SK-N-SH treated with all-trans-retinoic acid at 6 μM for 48 hours (cell line): Measurements from ENCODE around the gene SLC2A5.

Source experiments
- ATAC-seq: fragments of 200-7000 bp; cut with Tn5 transposase; 3 replicates; pipeline ENCODE4 v1.9.1; 2020; ENCODE audit warnings: mild to moderate bottlenecking, moderate library complexity
- ARNTL ChIP-seq: fragments of 450-650 bp; formaldehyde crosslinking; IDR thresholded peaks from 2 replicates; pipeline ENCODE4 v1.5.0; 2020; ENCODE audit warnings: low read depth, mild to moderate bottlenecking, moderate library complexity, borderline replicate concordance
- BACH2 ChIP-seq: fragments of 250-450 bp; sonication (Bioruptor Pico); IDR thresholded peaks from 2 replicates; pipeline ENCODE4 v1.9.0; 2021; ENCODE audit warnings: mild to moderate bottlenecking, borderline replicate concordance
- CREB5 ChIP-seq: fragments of 250-450 bp; sonication (Bioruptor Pico); IDR thresholded peaks from 2 replicates; pipeline ENCODE4 v1.5.1; 2020; ENCODE audit warnings: low read depth, mild to moderate bottlenecking, moderate library complexity
- CSDC2 ChIP-seq: fragments of 250-450 bp; sonication (Bioruptor Pico); IDR thresholded peaks from 2 replicates; pipeline ENCODE4 v1.5.0; 2020; ENCODE audit warnings: mild to moderate bottlenecking, moderate library complexity
- CSRNP3 ChIP-seq: fragments of 250-450 bp; sonication (Bioruptor Pico); IDR thresholded peaks from 2 replicates; pipeline ENCODE4 v1.5.1; 2021; ENCODE audit warnings: mild to moderate bottlenecking, moderate library complexity
- ESRRG ChIP-seq: fragments of 250-450 bp; sonication (Bioruptor Pico); IDR thresholded peaks from 2 replicates; pipeline ENCODE4 v1.6.1; 2021; ENCODE audit warnings: mild to moderate bottlenecking
- GLIS3 ChIP-seq: fragments of 250-450 bp; sonication (Bioruptor Pico); IDR thresholded peaks from 2 replicates; pipeline ENCODE4 v1.5.0; 2020; ENCODE audit warnings: mild to moderate bottlenecking, moderate library complexity
- ISL1 ChIP-seq: fragments of 250-450 bp; sonication (Bioruptor Pico); IDR thresholded peaks from 2 replicates; pipeline ENCODE4 v2.1.2; 2022; ENCODE audit warnings: mild to moderate bottlenecking, moderate library complexity
- OSR1 ChIP-seq: fragments of 250-450 bp; sonication (Bioruptor Pico); IDR thresholded peaks from 2 replicates; pipeline ENCODE4 v1.8.0; 2022; ENCODE audit warnings: moderate library complexity, mild to moderate bottlenecking, inconsistent platforms
- PATZ1 ChIP-seq: fragments of 250-450 bp; sonication (Bioruptor Pico); IDR thresholded peaks from 2 replicates; pipeline ENCODE4 v1.8.0; 2020; ENCODE audit warnings: mild to moderate bottlenecking, moderate library complexity, borderline replicate concordance
- POU6F1 ChIP-seq: fragments of 250-450 bp; sonication (Bioruptor Pico); IDR thresholded peaks from 2 replicates; pipeline ENCODE4 v1.8.0; 2021; ENCODE audit warnings: low read depth, mild to moderate bottlenecking, moderate library complexity, borderline replicate concordance
- PPARA ChIP-seq: fragments of 250-450 bp; sonication (Bioruptor Pico); IDR thresholded peaks from 2 replicates; pipeline ENCODE4 v1.5.0; 2020; ENCODE audit warnings: mild to moderate bottlenecking, borderline replicate concordance
- RARB ChIP-seq: fragments of 250-450 bp; sonication (Bioruptor Pico); IDR thresholded peaks from 2 replicates; pipeline ENCODE4 v1.8.0; 2021; ENCODE audit warnings: mild to moderate bottlenecking, moderate library complexity
- SNAI2 ChIP-seq: fragments of 250-450 bp; sonication (Bioruptor Pico); IDR thresholded peaks from 2 replicates; pipeline ENCODE4 v1.5.0; 2020; ENCODE audit warnings: mild to moderate bottlenecking, moderate library complexity
- TOX ChIP-seq: fragments of 250-450 bp; sonication (Bioruptor Pico); IDR thresholded peaks from 2 replicates; pipeline ENCODE4 v1.8.0; 2021; ENCODE audit warnings: mild to moderate bottlenecking, moderate library complexity, borderline replicate concordance
- TSHZ2 ChIP-seq: fragments of 250-450 bp; sonication (Bioruptor Pico); IDR thresholded peaks from 2 replicates; pipeline ENCODE4 v1.5.0; 2020; ENCODE audit warnings: mild to moderate bottlenecking, moderate library complexity
- ZC3H10 ChIP-seq: fragments of 250-450 bp; sonication (Bioruptor Pico); IDR thresholded peaks from 2 replicates; pipeline ENCODE4 v1.5.1; 2021; ENCODE audit warnings: mild to moderate bottlenecking, moderate library complexity
- ZFP3 ChIP-seq: fragments of 250-450 bp; sonication (Bioruptor Pico); IDR thresholded peaks from 2 replicates; pipeline ENCODE4 v1.5.0; 2020; ENCODE audit warnings: mild to moderate bottlenecking, moderate library complexity
- ZNF565 ChIP-seq: fragments of 450-650 bp; formaldehyde crosslinking; conservative IDR thresholded peaks from 2 replicates; pipeline ENCODE4 v1.5.0; 2020; ENCODE audit warnings: low read depth, mild to moderate bottlenecking, moderate library complexity
- ZNF70 ChIP-seq: fragments of 450-650 bp; formaldehyde crosslinking; IDR thresholded peaks from 2 replicates; pipeline ENCODE4 v1.5.0; 2020; ENCODE audit warnings: mild to moderate bottlenecking, moderate library complexity
- ZNF8 ChIP-seq: fragments of 450-650 bp; formaldehyde crosslinking; IDR thresholded peaks from 2 replicates; pipeline ENCODE4 v1.5.0; 2020; ENCODE audit warnings: mild to moderate bottlenecking, moderate library complexity

Gene SLC2A5

GRCh38 chr1:9065213-9065751 lies 4.2 kb downstream of the SLC2A5 start:
- TF ChIP-seq BACH2 (CRISPR knock-in tag) (no peak), ISL1 (CRISPR knock-in tag) (no peak), ARNTL (CRISPR knock-in tag) (no peak), ESRRG (CRISPR knock-in tag) (no peak), ZFP3 (CRISPR knock-in tag) (no peak), CREB5 (no peak), OSR1 (no peak), ZC3H10 (CRISPR knock-in tag) (no peak), CSRNP3 (CRISPR knock-in tag) (no peak), SNAI2 (CRISPR knock-in tag) (no peak), PATZ1 (CRISPR knock-in tag) (no peak), ZNF8 (CRISPR knock-in tag) (no peak), RARB (CRISPR knock-in tag) (no peak), CSDC2 (CRISPR knock-in tag) (no peak)
- no peak for ATAC-seq

GRCh38 chr1:9062846-9063245 lies 6.6 kb downstream of the SLC2A5 start:
- no peak for TF ChIP-seq ZNF8 (CRISPR knock-in tag)
- TF ChIP-seq RARB (CRISPR knock-in tag) = no peak
- no peak for TF ChIP-seq PATZ1 (CRISPR knock-in tag)
- no peak for TF ChIP-seq CREB5
- TF ChIP-seq CSDC2 (CRISPR knock-in tag) = no peak
- no peak for TF ChIP-seq ZNF70 (CRISPR knock-in tag)
- no peak for TF ChIP-seq ZNF565 (CRISPR knock-in tag)
- no peak for TF ChIP-seq OSR1
- no peak for TF ChIP-seq CSRNP3 (CRISPR knock-in tag)
- no peak for TF ChIP-seq GLIS3 (CRISPR knock-in tag)
- TF ChIP-seq ZC3H10 (CRISPR knock-in tag) = no peak
- TF ChIP-seq BACH2 (CRISPR knock-in tag) = no peak
- no peak for TF ChIP-seq TSHZ2 (CRISPR knock-in tag)
- TF ChIP-seq SNAI2 (CRISPR knock-in tag) = no peak
- no peak for TF ChIP-seq TOX (CRISPR knock-in tag)
- TF ChIP-seq PPARA (CRISPR knock-in tag) = no peak
- no peak for TF ChIP-seq POU6F1 (CRISPR knock-in tag)
- no peak for TF ChIP-seq ESRRG (CRISPR knock-in tag)
- no peak for ATAC-seq
